ENCODE measurements around the gene RPL10A. TPM values are rescaled to one million over a fixed set of nuclear protein-coding genes. Genes with fewer than 3 reads are reported as not detected.

Gene RPL10A
- total and polyA plus RNA-seq, 2 of the 13 experiments (the other 11 are each of a cell fraction or from before 2014, with no cell fraction given), result 1,854 to 2,726 TPM

- TF ChIP-seq ZBTB40 (IDR thresholded peaks at IDR 0.05) (no peak), ZBTB40 (CRISPR knock-in tag; IDR thresholded peaks at IDR 0.05) (peak; percentile 81), ZFP36L2 (CRISPR knock-in tag; IDR thresholded peaks at IDR 0.05) (no peak), RFXAP (CRISPR knock-in tag; IDR thresholded peaks at IDR 0.05; ENCODE audit: borderline replicate concordance) (no peak), CHD4 (IDR thresholded peaks at IDR 0.05; ENCODE audit: borderline replicate concordance, low read length) (no peak), CC2D1A (CRISPR knock-in tag; IDR thresholded peaks at IDR 0.05) (no peak), CCAR2 (optimal IDR thresholded peaks at IDR 0.05; ENCODE audit: low read depth, low read length) (no peak), CBFB (CRISPR knock-in tag; IDR thresholded peaks at IDR 0.05) (no peak), ZNF318 (CRISPR knock-in tag; IDR thresholded peaks at IDR 0.05) (no peak), HNRNPL (IDR thresholded peaks at IDR 0.05; ENCODE audit: low read depth, low read length) (no peak), SIX4 (CRISPR knock-in tag; IDR thresholded peaks at IDR 0.05) (no peak), ZFP82 (CRISPR knock-in tag; IDR thresholded peaks at IDR 0.05; ENCODE audit: borderline replicate concordance) (no peak)
These were observed 32.9 kb upstream of the RPL10A start (continued) for GRCh38 chr6:35435074-35435837.
